ENCODE data around the gene OR10G7. TPM values are rescaled to one million over a fixed set of nuclear protein-coding genes. Genes with fewer than 3 reads are reported as not detected.

Gene OR10G7
- total RNA-seq, 2 experiments from 2014 or later = not detected

DNA sequence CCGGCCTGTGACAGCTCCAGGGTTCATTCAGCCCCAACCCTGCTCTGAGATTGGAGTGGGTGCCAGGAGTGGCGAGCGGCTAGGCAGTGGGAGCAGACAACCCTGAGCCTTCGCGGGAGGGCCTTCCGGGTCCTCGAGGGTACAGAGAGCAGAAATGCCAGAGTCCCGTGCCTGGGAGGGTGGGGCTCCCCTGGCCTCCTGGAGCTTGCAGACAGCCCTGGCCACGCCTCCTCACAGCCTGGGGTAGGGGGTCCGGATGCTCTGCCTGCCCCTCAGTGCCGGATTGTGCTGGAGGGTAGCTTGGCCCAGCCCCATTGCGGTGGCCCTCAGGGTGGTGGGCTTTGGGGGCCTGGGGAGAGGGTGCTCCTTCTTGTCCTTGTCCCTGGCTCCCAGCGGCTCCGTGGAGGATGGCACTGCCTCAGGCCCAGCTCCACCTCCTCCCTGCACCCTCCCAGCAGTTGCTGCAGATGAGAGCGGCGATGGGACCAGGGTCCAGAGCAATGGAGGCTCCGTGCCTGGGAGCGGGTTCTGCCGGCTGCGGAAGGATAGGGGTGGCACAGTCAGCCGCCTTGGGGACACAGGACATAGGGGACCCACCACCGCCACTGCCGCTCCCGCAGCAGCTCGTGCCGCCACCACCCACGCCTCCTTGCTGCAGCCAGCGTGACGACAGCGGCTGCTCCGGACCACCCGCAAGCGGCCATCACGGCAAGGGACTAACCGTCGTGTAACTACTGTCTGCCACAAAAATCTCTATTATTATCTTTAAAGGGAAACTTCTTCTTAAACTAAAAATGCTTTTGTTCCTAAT, 34.9 kb upstream of the OR10G7 start:
- H3K9me3 Mint-ChIP-seq = no peaks in the 10 kb centered on the region
- DNase-seq = peak in 2 of 14 experiments; percentile 26 to 30

GRCh38 chr11:124075492-124075840, 34.3 kb upstream of the OR10G7 start:
- ChIA-PET CTCF (no interaction called here), POLR2A (no interaction called here)
- Mint-ChIP-seq H3K4me1 (ENCODE audit: low read depth) (peaks cover 15% of the 10 kb centered on the region), H3K27me3 (peaks cover 50% of the 10 kb centered on the region), H3K4me3 (no peak overlapping the region), H3K27ac (no peak overlapping the region), H3K36me3 (ENCODE audit: low read depth) (no peaks in the 10 kb centered on the region), H3K9me3 (no peaks in the 10 kb centered on the region)
- Histone ChIP-seq H3K4me1 (ENCODE audit: insufficient read depth, low read length) (peaks cover 8% of the 10 kb centered on the region), H3K27me3 (ENCODE audit: control insufficient read depth in 1 of 2, insufficient read depth in 2 of 2, low read length in 2 of 2) (peaks cover 18 to 20% of the 10 kb centered on the region in 2 experiments), H3K27ac (ENCODE audit: low read depth in 1 of 2, low read length in 2 of 2) (no peak overlapping the region), H3K4me3 (ENCODE audit: low read length) (no peak overlapping the region), H3K9me3 (ENCODE audit: control insufficient read depth in 1 of 2, insufficient read depth in 1 of 2, low read length in 2 of 2) (no peaks in the 10 kb centered on the region), H3K36me3 (ENCODE audit: insufficient read depth, low read length) (no peaks in the 10 kb centered on the region)
- ATAC-seq (ENCODE audit: poor library complexity) = no peak
- DNase-seq = no peak
- intact Hi-C loops (cut with DNase I, micrococcal nuclease) = no loop called here
- TF ChIP-seq, protein P1, sequence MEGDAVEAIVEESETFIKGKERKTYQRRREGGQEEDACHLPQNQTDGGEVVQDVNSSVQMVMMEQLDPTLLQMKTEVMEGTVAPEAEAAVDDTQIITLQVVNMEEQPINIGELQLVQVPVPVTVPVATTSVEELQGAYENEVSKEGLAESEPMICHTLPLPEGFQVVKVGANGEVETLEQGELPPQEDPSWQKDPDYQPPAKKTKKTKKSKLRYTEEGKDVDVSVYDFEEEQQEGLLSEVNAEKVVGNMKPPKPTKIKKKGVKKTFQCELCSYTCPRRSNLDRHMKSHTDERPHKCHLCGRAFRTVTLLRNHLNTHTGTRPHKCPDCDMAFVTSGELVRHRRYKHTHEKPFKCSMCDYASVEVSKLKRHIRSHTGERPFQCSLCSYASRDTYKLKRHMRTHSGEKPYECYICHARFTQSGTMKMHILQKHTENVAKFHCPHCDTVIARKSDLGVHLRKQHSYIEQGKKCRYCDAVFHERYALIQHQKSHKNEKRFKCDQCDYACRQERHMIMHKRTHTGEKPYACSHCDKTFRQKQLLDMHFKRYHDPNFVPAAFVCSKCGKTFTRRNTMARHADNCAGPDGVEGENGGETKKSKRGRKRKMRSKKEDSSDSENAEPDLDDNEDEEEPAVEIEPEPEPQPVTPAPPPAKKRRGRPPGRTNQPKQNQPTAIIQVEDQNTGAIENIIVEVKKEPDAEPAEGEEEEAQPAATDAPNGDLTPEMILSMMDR (IDR thresholded peaks at IDR 0.05) = no peak

More for the DNA sequence above, 34.9 kb upstream of the OR10G7 start:
- H3K27ac Mint-ChIP-seq = no peak overlapping the region
- peaks cover 14% of the 10 kb centered on the region for H3K4me1 Mint-ChIP-seq (ENCODE audit: low read depth)
- intact Hi-C loops (cut with DNase I, micrococcal nuclease) = no loop called here
- POLR2A ChIA-PET = no interaction called here
- H3K36me3 ChIP-seq (ENCODE audit: insufficient read depth, low read length) = no peaks in the 10 kb centered on the region
- TF ChIP-seq, protein P1 (IDR thresholded peaks at IDR 0.05) = no peak
- H3K4me3 ChIP-seq (ENCODE audit: low read length) = peak overlapping the region; percentile 43
- peak; percentile 34 for ATAC-seq (ENCODE audit: poor library complexity)
- H3K36me3 Mint-ChIP-seq (ENCODE audit: low read depth) = no peaks in the 10 kb centered on the region
- H3K4me3 Mint-ChIP-seq = peak overlapping the region; percentile 56
- H3K4me1 ChIP-seq (ENCODE audit: insufficient read depth, low read length) = peaks cover 8% of the 10 kb centered on the region
- no peaks in the 10 kb centered on the region for H3K9me3 ChIP-seq (ENCODE audit: control insufficient read depth in 1 of 2, insufficient read depth in 1 of 2, low read length in 2 of 2)
- CTCF ChIA-PET = interaction anchor here (1.4 kb wide), 1 partner anchor 10 kb away, joined by 3 read pairs; no protein-coding TSS in a partner anchor
- H3K27me3 Mint-ChIP-seq = peaks cover 49% of the 10 kb centered on the region
- H3K27me3 ChIP-seq (ENCODE audit: control insufficient read depth in 1 of 2, insufficient read depth in 2 of 2, low read length in 2 of 2) = peaks cover 18 to 20% of the 10 kb centered on the region in 2 experiments
- no peak overlapping the region for H3K27ac ChIP-seq (ENCODE audit: low read depth in 1 of 2, low read length in 2 of 2)

GRCh38 chr11:124074554-124074953, 33.4 kb upstream of the OR10G7 start:
- H3K27me3 ChIP-seq (ENCODE audit: control insufficient read depth in 1 of 2, insufficient read depth in 2 of 2, low read length in 2 of 2) = peaks cover 18 to 26% of the 10 kb centered on the region in 2 experiments
- no peak overlapping the region for H3K4me3 ChIP-seq (ENCODE audit: low read length)
- TF ChIP-seq, protein P1 (IDR thresholded peaks at IDR 0.05) = no peak
- ATAC-seq (ENCODE audit: poor library complexity) (no peak), DNase-seq (no peak)
- no peak overlapping the region for H3K27ac ChIP-seq (ENCODE audit: low read depth in 1 of 2, low read length in 2 of 2)
- ChIA-PET CTCF (no interaction called here), POLR2A (no interaction called here)
- peaks cover 11% of the 10 kb centered on the region for H3K4me1 ChIP-seq (ENCODE audit: insufficient read depth, low read length)
- no peaks in the 10 kb centered on the region for H3K36me3 ChIP-seq (ENCODE audit: insufficient read depth, low read length)
- peaks cover 52% of the 10 kb centered on the region for H3K27me3 Mint-ChIP-seq
- H3K4me3 Mint-ChIP-seq = no peak overlapping the region
- intact Hi-C loops (cut with DNase I, micrococcal nuclease) = loop anchor here in 1 of 2 experiments (5.0 kb wide), 1 partner anchor 513 kb away; no protein-coding TSS in a partner anchor
- H3K4me1 Mint-ChIP-seq (ENCODE audit: low read depth) = peaks cover 15% of the 10 kb centered on the region
- no peaks in the 10 kb centered on the region for H3K36me3 Mint-ChIP-seq (ENCODE audit: low read depth)
- no peaks in the 10 kb centered on the region for H3K9me3 Mint-ChIP-seq
- H3K9me3 ChIP-seq (ENCODE audit: control insufficient read depth in 1 of 2, insufficient read depth in 1 of 2, low read length in 2 of 2) = peaks cover 0 to 3% of the 10 kb centered on the region in 2 experiments
- H3K27ac Mint-ChIP-seq = no peak overlapping the region

Measured in CD4-positive, alpha-beta T cell (primary cell).